ES-I3 (cell line): ENCODE data around the gene FOXJ2.

ENCODE experiments used
- H3K36me3 ChIP-seq: 2 replicates; pipeline ENCODE4 v1.6.1; 2013; ENCODE audit warnings: mild to moderate bottlenecking, low read length, control low read depth, moderate library complexity; ENCODE audit not compliant: insufficient read depth
- H3K4me1 ChIP-seq: 2 replicates; pipeline ENCODE4 v1.6.1; 2013; ENCODE audit warnings: mild to moderate bottlenecking, control low read depth, low read length; ENCODE audit not compliant: insufficient read depth
- H3K9ac ChIP-seq: 2 replicates; pipeline ENCODE4 v1.6.1; 2013; ENCODE audit warnings: low read depth, mild to moderate bottlenecking, low read length, moderate library complexity
- H3K9me3 ChIP-seq: 2 replicates; pipeline ENCODE4 v1.6.1; 2013; ENCODE audit warnings: mild to moderate bottlenecking, low read length, moderate library complexity; ENCODE audit not compliant: control insufficient read depth, insufficient read depth

Gene FOXJ2

DNA sequence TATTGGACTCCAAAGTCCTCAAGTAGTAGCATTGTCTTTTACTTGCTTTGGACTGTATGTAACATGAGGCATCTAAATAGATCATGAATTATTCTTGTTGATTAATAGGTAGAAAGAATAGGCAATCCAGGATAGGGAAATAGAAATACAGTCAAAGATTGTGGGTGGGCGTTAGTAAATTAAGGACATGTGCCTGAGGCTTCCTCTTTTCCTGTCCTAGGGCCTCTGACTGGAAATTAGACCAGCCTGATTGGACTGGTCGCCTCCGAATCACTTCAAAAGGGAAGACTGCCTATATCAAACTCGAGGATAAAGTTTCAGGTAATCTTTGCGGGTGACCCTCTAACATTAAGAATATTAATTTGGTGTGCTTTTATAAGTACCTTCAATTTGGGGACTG, 57.2 kb downstream of the FOXJ2 start:
- Histone ChIP-seq H3K4me1 (no peaks in the 10 kb centered on the region), H3K9ac (no peak overlapping the region), H3K36me3 (no peaks in the 10 kb centered on the region), H3K9me3 (no peaks in the 10 kb centered on the region)

DNA sequence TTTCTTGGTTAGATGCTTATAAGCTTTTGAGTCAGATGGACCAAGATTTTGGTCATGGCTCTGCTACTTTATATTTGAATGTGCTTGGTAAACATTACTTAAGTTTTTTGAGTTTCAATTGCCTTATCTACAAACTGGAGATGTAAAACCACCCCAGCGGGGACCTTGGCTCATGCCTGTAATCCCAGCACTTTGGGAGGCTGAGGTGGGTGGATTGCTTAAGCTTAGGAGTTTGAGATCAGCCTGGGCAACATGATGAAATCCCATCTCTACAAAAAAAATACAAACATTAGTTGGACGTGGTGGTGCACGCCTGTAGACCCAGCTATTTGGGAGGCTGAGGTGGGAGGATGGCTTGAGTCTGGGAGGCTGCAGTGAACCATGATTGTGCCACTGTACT, 60.8 kb downstream of the FOXJ2 start:
- no peaks in the 10 kb centered on the region for H3K9me3 ChIP-seq
- H3K9ac ChIP-seq, result no peak overlapping the region
- H3K4me1 ChIP-seq, result no peaks in the 10 kb centered on the region
- H3K36me3 ChIP-seq, result 0 out of 2 replicates have a peak, but pooled peaks cover 3% of the 10 kb centered on the region

DNA sequence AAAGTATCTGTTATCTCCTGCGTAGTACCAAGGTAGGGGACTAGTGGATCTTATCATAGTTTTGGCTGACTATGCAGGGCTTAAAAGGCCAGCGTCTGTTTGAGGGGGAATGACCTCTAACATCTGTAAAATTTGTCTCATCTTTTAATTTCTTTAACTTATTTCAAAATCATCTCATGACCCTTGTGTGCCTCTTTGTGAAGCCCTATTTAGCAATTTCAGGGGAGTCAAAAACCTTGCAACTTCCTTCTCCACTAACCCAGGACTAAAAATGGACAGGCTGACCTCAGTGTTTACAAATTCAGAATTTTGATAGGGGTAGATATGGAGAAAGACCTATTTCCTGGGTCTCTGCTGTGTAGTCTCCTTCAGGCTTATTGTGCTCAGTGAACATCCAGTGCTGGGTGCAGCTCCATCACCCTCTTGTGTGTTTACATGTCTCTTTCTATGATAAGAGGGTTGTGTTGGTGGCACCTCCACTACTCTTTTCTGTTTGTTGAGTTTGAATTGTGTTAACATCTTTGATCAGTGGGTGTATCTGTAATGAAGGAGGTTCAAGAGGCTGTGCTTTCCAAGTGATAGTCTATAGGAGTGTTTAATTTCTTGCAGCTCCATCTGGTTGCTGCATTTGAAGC, 63.9 kb downstream of the FOXJ2 start:
- Histone ChIP-seq H3K36me3 (0 out of 2 replicates have a peak, but pooled peaks cover 3% of the 10 kb centered on the region), H3K9ac (no peak overlapping the region), H3K9me3 (no peaks in the 10 kb centered on the region), H3K4me1 (no peaks in the 10 kb centered on the region)

DNA sequence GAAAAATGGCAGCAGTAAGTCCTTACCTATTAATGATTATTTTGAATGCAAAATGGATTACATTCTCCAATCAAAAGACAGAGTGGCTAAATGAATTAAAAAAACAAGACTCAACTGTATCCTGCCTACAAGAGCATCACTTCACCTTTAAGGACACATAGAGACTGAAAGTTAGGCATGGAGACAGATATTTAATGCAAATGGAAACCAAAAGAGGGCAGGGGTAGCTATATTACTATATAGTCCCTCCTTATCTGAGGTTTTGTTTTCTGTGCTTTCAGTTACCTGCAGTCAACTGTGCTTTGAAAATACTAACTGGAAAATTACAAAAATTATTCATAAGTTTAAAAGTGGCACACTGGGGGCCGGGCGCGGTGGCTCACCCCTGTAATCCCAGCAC, 66.7 kb downstream of the FOXJ2 start:
- 0 out of 2 replicates have a peak, but pooled peaks cover 3% of the 10 kb centered on the region for H3K36me3 ChIP-seq
- no peaks in the 10 kb centered on the region for H3K4me1 ChIP-seq
- no peak overlapping the region for H3K9ac ChIP-seq

More for the DNA sequence above, 66.7 kb downstream of the FOXJ2 start:
- no peaks in the 10 kb centered on the region; the same call in 1 of the 2 replicates for H3K9me3 ChIP-seq
